ENCODE results near the gene PLSCR1.

Gene PLSCR1

DNA sequence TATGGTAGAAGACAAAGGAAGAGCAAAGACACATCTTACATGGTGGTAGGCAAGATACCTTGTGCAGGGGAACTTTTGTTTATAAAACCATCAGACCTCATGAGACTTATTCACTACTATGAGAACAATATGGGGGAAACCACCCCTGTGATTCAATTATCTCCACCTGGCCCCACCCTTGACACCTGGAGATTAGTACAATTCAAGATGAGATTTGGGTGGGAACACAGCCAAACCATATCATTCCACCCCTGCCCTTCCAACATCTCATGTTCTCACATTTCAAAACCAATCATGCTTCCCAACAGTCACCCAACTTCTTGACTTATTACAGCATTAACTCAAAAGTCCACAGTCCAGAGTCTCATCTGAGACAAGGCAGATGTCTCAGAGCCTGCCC is 21.7 kb upstream of the PLSCR1 start:
- H3K27ac ChIP-seq: no peak overlapping the region

DNA sequence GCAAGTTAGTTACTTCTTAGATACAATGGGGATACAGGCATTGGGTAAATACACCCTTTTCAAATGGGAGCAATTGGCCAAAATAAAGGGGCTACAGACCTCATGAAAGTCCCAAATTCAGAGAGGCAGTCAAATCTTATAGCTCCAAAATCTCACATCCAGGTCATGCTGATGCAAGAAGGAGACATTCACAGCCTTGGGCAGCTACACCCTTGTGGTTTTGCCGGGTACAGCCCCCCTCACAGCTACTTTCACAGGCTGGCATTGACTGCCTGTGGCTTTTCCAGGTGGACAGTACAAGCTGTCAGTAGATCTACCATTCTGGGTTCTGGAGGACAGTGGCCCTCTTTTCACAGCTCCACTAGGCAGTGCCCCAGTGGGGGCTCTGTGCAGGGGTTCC is 17.5 kb upstream of the PLSCR1 start:
- DNase-seq: no peak
- H3K9me3 ChIP-seq (ENCODE audit: severe bottlenecking): no peaks in the 10 kb centered on the region
- TF ChIP-seq, protein P1, sequence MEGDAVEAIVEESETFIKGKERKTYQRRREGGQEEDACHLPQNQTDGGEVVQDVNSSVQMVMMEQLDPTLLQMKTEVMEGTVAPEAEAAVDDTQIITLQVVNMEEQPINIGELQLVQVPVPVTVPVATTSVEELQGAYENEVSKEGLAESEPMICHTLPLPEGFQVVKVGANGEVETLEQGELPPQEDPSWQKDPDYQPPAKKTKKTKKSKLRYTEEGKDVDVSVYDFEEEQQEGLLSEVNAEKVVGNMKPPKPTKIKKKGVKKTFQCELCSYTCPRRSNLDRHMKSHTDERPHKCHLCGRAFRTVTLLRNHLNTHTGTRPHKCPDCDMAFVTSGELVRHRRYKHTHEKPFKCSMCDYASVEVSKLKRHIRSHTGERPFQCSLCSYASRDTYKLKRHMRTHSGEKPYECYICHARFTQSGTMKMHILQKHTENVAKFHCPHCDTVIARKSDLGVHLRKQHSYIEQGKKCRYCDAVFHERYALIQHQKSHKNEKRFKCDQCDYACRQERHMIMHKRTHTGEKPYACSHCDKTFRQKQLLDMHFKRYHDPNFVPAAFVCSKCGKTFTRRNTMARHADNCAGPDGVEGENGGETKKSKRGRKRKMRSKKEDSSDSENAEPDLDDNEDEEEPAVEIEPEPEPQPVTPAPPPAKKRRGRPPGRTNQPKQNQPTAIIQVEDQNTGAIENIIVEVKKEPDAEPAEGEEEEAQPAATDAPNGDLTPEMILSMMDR (IDR thresholded peaks at IDR 0.05; ENCODE audit: low read depth, low read length): no peak
- H3K27ac ChIP-seq: no peak overlapping the region
- no peaks in the 10 kb centered on the region for H3K27me3 ChIP-seq (ENCODE audit: insufficient read depth, low read depth, severe bottlenecking)
- no peak overlapping the region for H3K4me3 ChIP-seq (ENCODE audit: low read depth, low read length)
- no peaks in the 10 kb centered on the region for H3K36me3 ChIP-seq

More for the DNA sequence above, 21.7 kb upstream of the PLSCR1 start:
- DNase-seq: no peak
- TF ChIP-seq, protein P1 (IDR thresholded peaks at IDR 0.05; ENCODE audit: low read depth, low read length): no peak
- H3K27me3 ChIP-seq (ENCODE audit: insufficient read depth, low read depth, severe bottlenecking): no peaks in the 10 kb centered on the region
- no peak overlapping the region for H3K4me3 ChIP-seq (ENCODE audit: low read depth, low read length)
- no peaks in the 10 kb centered on the region for H3K36me3 ChIP-seq
- no peaks in the 10 kb centered on the region for H3K9me3 ChIP-seq (ENCODE audit: severe bottlenecking)

DNA sequence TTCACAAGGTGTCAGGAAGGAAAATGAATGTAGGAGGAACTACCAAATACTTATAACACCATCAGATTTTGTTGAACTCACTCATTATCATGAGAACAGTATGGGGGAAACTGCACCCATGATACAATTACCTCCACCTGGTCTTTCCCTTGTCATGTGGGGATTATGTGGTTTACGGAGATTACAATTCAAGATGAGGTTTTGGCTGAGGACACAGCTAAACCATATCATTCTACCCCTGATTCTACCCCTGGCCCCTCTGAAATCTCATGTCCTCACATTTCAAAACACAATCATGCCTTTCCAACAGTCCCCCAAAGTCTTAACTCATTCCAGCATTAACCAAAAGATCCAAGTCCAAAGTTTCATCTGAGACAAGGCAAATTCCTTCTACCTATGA is 17.1 kb upstream of the PLSCR1 start:
- H3K27me3 ChIP-seq (ENCODE audit: insufficient read depth, low read depth, severe bottlenecking): no peaks in the 10 kb centered on the region
- H3K27ac ChIP-seq: no peak overlapping the region
- no peaks in the 10 kb centered on the region for H3K9me3 ChIP-seq (ENCODE audit: severe bottlenecking)
- H3K36me3 ChIP-seq: no peaks in the 10 kb centered on the region
- no peak overlapping the region for H3K4me3 ChIP-seq (ENCODE audit: low read depth, low read length)
- TF ChIP-seq, protein P1 (IDR thresholded peaks at IDR 0.05; ENCODE audit: low read depth, low read length): no peak
- DNase-seq: no peak

DNA sequence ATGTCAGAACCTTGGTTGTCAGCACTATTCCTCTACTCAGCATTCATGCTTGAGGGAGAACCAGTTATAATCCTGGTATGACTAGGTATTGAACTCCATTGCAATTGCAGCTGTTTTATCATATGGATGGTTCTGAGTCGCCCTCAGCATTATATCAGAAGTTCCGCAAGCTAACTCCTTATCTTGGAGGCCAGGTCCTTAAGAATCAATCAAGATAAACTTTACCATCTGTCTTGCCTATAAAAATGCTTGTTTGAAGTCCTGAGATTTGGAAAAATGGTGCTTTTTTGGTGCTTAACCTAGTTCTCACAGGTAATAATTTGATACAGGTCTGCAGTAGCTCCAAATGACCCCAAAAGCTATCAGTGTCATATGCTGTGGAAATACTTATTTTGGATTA is 16.3 kb upstream of the PLSCR1 start:
- Histone ChIP-seq H3K36me3 (no peaks in the 10 kb centered on the region), H3K4me3 (ENCODE audit: low read depth, low read length) (no peak overlapping the region), H3K27me3 (ENCODE audit: insufficient read depth, low read depth, severe bottlenecking) (no peaks in the 10 kb centered on the region), H3K9me3 (ENCODE audit: severe bottlenecking) (no peaks in the 10 kb centered on the region), H3K27ac (no peak overlapping the region)
- DNase-seq: no peak
- TF ChIP-seq, protein P1 (IDR thresholded peaks at IDR 0.05; ENCODE audit: low read depth, low read length): no peak

DNA sequence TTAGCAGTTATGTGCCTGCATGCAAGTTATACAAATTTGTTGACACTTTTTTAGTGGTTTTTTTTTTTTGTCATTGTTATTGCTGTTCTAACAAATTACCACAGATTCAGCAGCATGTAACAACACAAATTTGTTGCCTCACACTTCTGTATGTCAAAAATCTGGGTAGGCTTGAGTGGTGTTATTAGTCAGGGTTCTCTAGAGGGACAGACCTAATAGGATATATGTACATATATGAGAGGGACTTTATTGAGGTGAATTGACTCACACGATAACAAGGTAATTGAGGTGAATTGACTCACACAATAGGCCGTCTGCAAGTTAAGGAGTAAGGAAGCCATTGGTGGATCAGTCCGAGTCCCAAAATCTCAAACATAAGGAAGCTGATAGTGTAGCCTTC is 15.0 kb upstream of the PLSCR1 start:
- H3K36me3 ChIP-seq: no peaks in the 10 kb centered on the region
- no peaks in the 10 kb centered on the region for H3K9me3 ChIP-seq (ENCODE audit: severe bottlenecking)
- no peak overlapping the region for H3K4me3 ChIP-seq (ENCODE audit: low read depth, low read length)
- H3K27me3 ChIP-seq (ENCODE audit: insufficient read depth, low read depth, severe bottlenecking): no peaks in the 10 kb centered on the region
- H3K27ac ChIP-seq: no peak overlapping the region
- TF ChIP-seq, protein P1 (IDR thresholded peaks at IDR 0.05; ENCODE audit: low read depth, low read length): no peak
- DNase-seq: no peak

DNA sequence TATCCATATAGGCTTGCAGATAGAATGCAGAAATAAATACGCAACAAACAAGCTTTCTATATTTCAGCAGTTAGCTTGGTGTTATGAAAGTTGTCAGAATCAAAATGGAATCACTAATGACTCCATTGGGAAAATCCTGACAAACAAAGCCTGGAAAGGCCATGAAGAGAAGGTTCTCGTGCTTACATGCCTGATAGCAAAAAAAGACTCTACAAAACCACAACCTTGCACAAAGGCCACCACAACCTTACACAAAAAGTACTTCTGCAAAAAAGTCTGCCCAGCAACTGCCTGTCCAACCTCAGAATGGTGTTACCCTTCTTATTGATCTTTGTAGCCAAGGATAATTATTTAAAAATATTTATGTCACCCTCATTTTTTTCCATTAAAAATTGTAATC is 14.4 kb upstream of the PLSCR1 start:
- Histone ChIP-seq H3K9me3 (ENCODE audit: severe bottlenecking) (no peaks in the 10 kb centered on the region), H3K27me3 (ENCODE audit: insufficient read depth, low read depth, severe bottlenecking) (no peaks in the 10 kb centered on the region), H3K36me3 (no peaks in the 10 kb centered on the region), H3K27ac (no peak overlapping the region), H3K4me3 (ENCODE audit: low read depth, low read length) (no peak overlapping the region)
- TF ChIP-seq, protein P1 (IDR thresholded peaks at IDR 0.05; ENCODE audit: low read depth, low read length): no peak
- DNase-seq: no peak

All from WERI-Rb-1 (cell line).